Stimulated activated CD8-positive, alpha-beta memory T cell treated with anti-CD3 and anti-CD28 coated beads, Interleukin-15, amount 100 ng/mL, for 24 hours (primary cell): Measurements from ENCODE around the gene ENTPD2.
A peak's percentile ranks its signal among the peaks of the same experiment; 100 is the strongest.

Source experiments
- DNase-seq: peaks from one replicate; pipeline ENCODE4 v3.0.0-alpha.2; 2020; ENCODE audit warnings: low read depth

Gene ENTPD2

DNA sequence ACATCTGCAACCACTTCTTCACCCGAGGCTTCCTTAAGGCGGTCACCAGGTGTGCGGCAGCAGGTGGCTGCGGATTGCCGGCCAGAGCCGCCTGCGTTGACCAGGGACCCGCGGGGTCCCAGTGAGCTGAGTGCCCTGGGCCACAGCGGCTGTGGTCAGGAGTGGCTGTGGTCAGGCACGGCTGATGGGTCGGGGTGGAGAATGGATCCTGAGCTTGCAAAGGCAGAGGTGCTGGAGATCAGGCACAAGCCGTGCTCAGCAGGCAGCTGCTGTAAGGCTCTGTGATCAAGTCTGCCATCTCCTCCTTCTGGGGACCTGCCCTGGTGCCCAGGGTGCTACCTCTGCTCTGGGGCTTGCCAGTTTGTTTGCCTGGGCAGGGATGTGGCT lies 25.5 kb upstream of the ENTPD2 start:
- no peak for DNase-seq

DNA sequence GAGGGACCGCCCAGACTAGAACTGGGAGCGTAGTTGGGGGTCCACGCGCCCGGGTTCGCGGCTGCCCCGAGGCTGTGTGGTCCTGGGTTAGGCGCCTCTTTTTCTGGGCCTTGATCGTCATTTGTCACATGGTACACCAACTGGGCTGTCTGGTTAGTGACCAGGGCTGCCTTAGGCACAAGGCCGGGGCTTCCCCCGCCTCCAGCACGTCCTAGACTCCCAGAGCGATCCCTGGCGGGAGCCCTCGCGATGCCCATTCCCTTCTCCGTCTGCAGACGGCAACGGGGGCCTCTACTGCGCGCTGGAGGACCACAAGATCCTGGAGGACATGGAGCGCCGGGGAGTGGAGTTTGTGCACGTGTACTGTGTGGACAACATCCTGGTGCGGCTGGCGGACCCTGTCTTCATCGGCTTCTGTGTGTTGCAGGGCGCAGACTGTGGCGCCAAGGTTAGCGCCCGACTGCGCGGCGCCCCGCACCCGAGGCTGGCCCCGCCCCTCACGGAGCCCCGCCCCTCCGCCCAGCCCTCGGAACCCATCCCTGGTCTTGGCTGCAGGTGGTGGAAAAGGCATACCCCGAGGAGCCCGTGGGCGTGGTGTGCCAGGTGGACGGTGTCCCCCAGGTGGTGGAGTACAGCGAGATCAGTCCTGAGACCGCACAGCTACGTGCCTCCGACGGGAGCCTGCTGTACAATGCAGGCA lies 25.0 kb upstream of the ENTPD2 start:
- no peak for DNase-seq

DNA sequence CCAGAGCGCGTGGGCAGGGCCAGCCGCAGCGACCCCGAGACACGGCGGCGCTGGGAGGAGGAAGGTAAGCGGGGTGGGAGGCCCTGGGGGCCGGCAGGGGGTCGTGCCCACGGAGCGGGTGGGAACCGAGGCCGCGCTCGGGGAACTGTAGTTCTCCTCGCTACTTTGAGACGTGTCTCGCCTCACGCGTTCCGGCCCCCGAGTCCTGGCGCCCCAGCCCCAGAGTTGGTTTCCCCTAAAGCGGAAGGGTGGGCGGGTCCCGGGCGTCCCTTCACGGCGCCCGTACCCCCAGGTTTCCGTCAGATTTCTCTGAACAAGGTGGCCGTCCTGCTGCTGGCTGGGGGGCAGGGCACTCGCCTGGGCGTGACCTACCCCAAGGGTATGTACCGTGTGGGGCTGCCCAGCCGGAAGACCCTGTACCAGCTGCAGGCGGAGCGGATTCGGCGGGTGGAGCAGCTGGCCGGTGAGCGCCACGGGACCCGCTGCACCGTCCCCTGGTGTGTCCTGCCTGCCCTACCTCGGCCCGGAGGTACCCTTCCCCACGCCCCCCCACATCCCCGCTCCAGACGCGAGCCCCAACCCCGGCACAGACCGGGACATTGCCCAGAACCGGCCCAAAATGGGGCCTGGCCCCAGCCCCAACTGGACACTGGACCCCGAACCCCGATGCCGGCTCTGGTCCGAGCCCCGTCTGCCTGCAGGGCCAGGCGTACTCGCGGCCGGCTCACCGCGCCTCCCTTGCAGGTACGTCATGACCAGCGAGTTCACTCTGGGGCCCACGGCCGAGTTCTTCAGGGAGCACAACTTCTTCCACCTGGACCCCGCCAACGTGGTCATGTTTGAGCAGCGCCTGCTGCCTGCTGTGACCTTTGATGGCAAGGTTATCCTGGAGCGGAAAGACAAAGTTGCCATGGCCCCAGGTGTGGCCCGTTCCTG lies 24.2 kb upstream of the ENTPD2 start:
- no peak for DNase-seq

DNA sequence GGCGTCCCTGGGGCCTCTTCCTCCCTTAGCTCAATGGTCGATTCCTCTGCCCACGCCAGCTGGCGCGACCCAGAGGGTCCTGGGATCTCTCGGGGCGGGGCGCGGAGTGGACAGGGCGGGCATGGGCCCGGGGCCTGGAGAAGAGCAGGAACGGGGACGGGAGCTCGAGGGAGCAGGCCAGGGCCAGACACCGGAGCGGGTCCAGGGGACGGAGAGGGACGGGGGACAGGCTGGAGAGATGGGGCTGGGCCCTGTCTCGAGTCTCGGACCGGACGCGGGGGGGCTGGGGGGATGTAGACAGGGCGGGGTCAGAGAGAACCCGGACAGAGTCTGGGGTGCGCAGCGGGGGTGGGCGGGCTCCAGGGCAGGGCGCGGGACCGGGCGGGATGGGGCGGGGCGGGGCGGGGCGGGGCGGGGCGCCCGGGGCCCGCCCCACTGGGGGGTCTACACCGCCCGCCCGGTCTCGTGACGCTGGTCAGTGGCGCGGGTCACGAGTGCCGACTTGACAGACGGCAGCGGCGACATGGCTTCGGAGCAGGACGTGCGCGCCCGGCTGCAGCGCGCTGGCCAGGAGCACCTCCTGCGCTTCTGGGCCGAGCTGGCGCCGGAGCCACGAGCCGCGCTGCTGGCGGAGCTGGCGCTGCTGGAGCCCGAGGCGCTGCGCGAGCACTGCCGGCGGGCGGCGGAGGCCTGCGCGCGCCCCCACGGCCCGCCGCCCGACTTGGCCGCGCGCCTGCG lies 23.3 kb upstream of the ENTPD2 start, which contains the start of gene UAP1L1:
TSS of gene UAP1L1 (plus strand) at position 508 of the 738 bp plus-strand sequence. CDS start at position 524, 16 bp downstream.
- DNase-seq: no peak

- DNase-seq: no peak
These were observed 22.8 kb upstream of the ENTPD2 start for GRCh38 chr9:137076636-137077009.

DNA sequence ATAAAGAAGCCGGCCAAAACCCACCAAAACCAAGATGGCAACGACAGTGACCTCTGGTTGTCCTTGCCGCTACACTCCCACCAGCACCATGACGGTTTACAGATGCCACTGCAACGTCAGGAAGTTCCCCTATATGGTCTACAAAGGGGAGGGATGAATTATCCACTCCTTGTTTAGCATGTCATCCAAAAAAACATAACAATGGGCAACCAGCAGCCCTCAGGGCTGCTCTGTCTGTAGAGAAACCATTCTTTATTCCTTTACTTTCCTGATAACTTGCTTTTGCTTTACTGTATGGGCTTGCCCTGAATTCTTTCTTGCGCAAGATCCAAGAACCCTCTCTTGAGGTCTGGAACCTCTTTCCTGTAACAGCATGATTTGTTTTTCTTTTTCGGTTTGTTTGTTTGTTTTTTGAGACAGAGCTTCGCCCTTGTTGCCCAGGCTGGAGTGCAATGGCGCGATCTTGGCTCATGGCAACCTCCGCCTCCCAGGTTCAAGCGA lies 21.5 kb upstream of the ENTPD2 start:
- DNase-seq: no peak

- no peak for DNase-seq
These were observed 20.9 kb upstream of the ENTPD2 start for GRCh38 chr9:137074657-137075274.

GRCh38 chr9:137073992-137074399 lies 20.1 kb upstream of the ENTPD2 start:
- no peak for DNase-seq

- DNase-seq: no peak
These were observed 17.4 kb upstream of the ENTPD2 start for GRCh38 chr9:137071282-137071681.

GRCh38 chr9:137070906-137071275 lies 17.0 kb upstream of the ENTPD2 start:
- no peak for DNase-seq

DNA sequence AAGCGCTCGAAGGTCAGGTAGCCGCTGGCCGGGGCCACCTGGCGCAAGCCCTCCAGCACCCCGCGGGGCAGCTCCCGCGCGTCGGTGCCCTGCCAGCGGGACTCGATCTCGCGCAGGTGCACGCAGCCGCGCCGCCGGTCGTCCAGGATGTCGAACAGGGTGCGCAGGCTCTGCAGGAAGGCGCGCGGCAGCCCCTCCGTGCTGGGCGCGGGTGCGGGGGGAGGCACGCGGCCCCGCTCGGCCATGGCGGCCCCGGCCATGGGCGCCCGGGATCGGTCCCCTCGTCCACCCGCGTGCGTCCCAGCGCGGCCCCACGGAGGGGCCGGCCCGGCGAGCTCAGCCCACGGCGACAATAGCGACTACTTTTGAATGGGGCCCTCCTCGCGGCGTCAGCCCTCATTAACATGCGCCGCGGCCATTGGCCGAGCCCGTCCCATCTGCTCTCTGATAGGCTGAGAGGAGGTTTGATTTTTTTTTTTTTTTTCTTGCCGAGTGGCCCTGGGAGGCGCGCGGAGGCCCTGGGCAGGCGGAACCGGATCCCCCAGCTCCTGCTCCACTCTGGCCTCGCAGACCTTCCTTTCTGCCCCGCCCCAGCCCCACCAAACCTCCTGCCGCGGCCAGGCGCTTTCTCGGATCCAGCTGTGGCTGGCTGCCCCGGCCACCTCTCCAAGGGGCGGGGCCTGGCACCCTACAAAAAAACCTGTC lies 16.5 kb upstream of the ENTPD2 start, which contains the start of gene SAPCD2:
TSS of gene SAPCD2 (minus strand) at position 357 of the 705 bp plus-strand sequence. CDS start at position 260, 97 bp downstream.
- DNase-seq: peak; percentile 61

DNA sequence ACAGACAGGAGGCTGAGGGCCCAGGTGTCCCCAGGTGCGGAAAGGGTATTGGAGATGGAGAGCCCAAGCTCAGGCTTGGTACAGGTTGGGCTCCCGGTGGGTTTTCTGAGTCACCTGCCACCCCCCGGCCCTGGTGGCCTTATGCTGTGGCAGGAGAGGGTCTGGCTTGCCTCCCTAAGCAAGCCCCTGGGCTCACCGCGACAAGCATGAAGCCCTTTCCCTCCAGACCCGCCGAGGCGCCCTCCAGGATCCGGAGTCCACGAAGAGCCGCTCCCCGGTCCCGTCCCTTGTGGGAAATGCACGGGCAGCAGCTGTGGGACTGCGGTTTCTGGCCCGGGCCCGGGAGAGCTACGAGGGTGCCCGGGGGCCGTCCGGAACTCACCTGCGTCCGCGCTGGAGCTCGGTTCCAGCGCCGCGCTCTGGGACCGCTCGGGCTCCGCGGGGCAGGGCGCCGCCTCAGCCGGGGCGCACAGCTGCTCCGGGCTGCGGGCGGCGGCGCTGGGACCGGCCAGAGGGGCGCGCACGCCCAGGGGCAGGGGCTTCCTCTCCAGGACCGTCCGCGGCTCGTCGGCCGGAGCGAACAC lies 15.7 kb upstream of the ENTPD2 start:
- DNase-seq: no peak

- DNase-seq: no peak
These were observed 15.0 kb upstream of the ENTPD2 start for GRCh38 chr9:137068539-137069507.

- DNase-seq: peak; percentile 72
These were observed 14.1 kb upstream of the ENTPD2 start for GRCh38 chr9:137067860-137068538.

DNA sequence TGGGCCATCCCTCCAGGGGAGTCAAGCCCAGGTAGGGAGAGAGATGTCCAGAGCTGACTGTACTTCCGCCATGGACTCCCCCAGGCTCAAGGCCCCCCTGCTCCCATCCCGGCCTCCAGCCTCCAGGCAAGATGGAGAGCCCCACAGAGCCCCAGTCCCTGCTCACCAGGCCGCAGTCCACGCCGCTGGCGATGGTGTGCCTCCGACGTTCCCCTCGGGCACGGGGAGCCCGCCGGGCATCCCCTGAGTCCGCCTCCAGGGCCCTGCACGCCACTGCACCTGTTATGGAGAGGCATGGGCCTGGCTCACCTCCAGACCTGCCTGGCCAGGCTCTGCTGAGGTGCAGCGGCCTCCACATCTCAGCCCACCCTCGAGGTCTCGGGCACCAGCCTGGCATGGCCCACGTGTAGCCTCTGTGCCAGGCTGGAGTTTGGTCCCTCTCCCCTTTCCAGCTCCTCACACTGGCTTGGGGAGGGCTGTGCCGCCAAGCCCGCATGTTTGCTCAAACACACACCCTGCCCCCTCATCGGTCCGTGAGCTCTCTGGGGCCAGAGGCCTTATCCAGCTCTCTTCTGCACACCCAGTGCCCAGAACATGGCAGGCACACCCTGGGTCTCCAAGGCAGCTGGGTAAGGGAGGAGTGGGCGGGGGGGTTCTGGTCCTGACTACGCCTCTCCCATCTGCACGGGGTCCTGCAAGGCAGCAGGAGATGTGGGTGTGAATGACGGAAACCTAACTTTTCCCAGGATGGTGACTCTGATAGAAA lies 12.4 kb upstream of the ENTPD2 start:
- DNase-seq: no peak

GRCh38 chr9:137065336-137065967 lies 11.6 kb upstream of the ENTPD2 start:
- DNase-seq: no peak

DNA sequence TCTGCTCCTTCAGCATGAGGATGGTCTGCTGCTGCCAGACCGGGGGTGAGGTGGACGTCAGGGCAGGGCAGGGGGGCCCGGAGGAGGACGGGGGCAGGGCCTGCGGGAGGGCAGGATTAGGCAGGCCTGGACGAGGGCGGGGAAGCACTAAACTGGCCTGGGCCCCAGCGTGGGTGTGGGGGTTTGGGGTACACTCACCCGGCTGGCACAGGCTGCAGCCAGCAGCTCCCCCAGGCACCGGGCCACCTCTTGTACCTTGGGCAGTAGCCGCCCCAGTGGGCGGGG lies 11.0 kb upstream of the ENTPD2 start:
- DNase-seq: no peak
